ENCODE measurements around the gene GNGT2.

Gene GNGT2

GRCh38 chr17:49168706-49169105 is 41.7 kb downstream of the GNGT2 start:
- DNase-seq = no peak

GRCh38 chr17:49165143-49165542 is 45.2 kb downstream of the GNGT2 start:
- DNase-seq = no peak

GRCh38 chr17:49162866-49163265 is 47.5 kb downstream of the GNGT2 start:
- no peak for DNase-seq

GRCh38 chr17:49157784-49158183 is 52.6 kb downstream of the GNGT2 start:
- DNase-seq = no peak

GRCh38 chr17:49156256-49156655 is 54.1 kb downstream of the GNGT2 start:
- no peak for DNase-seq
